ENCODE measurements around the gene SLC22A16. TPM values are rescaled to one million over a fixed set of nuclear protein-coding genes. Genes with fewer than 3 reads are reported as not detected.

SLC22A16 gene
- total and polyA plus RNA-seq, 2 of the 13 experiments (the other 11 are each of a cell fraction or from before 2014, with no cell fraction given), result 0.04 TPM; not detected in 1

- H2AFZ ChIP-seq (ENCODE audit: low read length), result no peak overlapping the region
- no peak overlapping the region for H3K9ac ChIP-seq (ENCODE audit: insufficient read depth, low read depth, low read length)
- H3K27ac ChIP-seq (ENCODE audit: extremely low read length, insufficient read depth, low read length), result no peak overlapping the region
- H3K9me3 ChIP-seq (ENCODE audit: low read length), result no peaks in the 10 kb centered on the region
- intact Hi-C loops (cut with micrococcal nuclease; ENCODE audit: unreplicated experiment) (loop anchor here (10.0 kb wide), 1 partner anchor 1190 kb away; no protein-coding TSS in a partner anchor), in situ Hi-C loops (cut with HindIII; ENCODE audit: extremely low pct_ligation_motif_present, low pct_unique_long_range_greater_than_20kb) (no loop called here)
- H3K4me1 ChIP-seq (ENCODE audit: insufficient read depth, low read length), result no peaks in the 10 kb centered on the region
- POLR2A ChIA-PET, result no interaction called here
- no peaks in the 10 kb centered on the region for H3K27me3 ChIP-seq (ENCODE audit: control insufficient read depth in 1 of 2, insufficient read depth in 2 of 2, low read length in 2 of 2)
- no peak for DNase-seq (ENCODE audit: low spot score)
- no peak overlapping the region for H3K4me2 ChIP-seq (ENCODE audit: low read depth, low read length)
- TF ChIP-seq ZNF570 (CRISPR knock-in tag; IDR thresholded peaks at IDR 0.05; ENCODE audit: borderline replicate concordance) (no peak), ATAD3A (CRISPR knock-in tag; IDR thresholded peaks at IDR 0.05) (no peak), SSRP1 (CRISPR knock-in tag; IDR thresholded peaks at IDR 0.05) (no peak), RERE (CRISPR knock-in tag; IDR thresholded peaks at IDR 0.05; ENCODE audit: low read depth) (no peak), TRIM24 (CRISPR knock-in tag; IDR thresholded peaks at IDR 0.05) (no peak)
- no peak for ATAC-seq
- no peaks in the 10 kb centered on the region for H4K20me1 ChIP-seq (ENCODE audit: insufficient read depth, low read length)
- H3K36me3 ChIP-seq (replicated peaks in 1 of 2; ENCODE audit: control insufficient read depth in 1 of 2, insufficient read depth in 2 of 2, low read length in 2 of 2), result peaks cover 1 to 5% of the 10 kb centered on the region in 2 experiments; a peak in 1 of 5 replicates
- no peak for FAIRE-seq
- no TSS peak for BruUV-seq (replicated peaks)
- H3K4me3 ChIP-seq (replicated peaks in 1 of 3; ENCODE audit: insufficient read depth in 1 of 3, low read depth in 2 of 3, low read length in 3 of 3), result no peak overlapping the region
- CTCF ChIA-PET (ENCODE audit: low intra/inter-chr PET ratio, low total read pairs), result no interaction called here
- H3K79me2 ChIP-seq (ENCODE audit: insufficient read depth, low read length), result no peaks in the 10 kb centered on the region
- 95% methylated on average over 8 of the region's 8 CpGs for WGBS (ENCODE audit: low lambda C conversion rate)
Observed at GRCh38 chr6:110404607-110405006, 71.8 kb downstream of the SLC22A16 start.

Measured in HepG2 (cell line).